GM19468 (cell line): ENCODE data around the gene TNS4.

Experiments
- ATAC-seq: cut with Tn5 transposase; IDR thresholded peaks from one replicate; pipeline ENCODE4 v1.9.1; 2021; ENCODE audit warnings: mild to moderate bottlenecking, moderate library complexity, moderate number of reproducible peaks; ENCODE audit not compliant: unreplicated experiment; ENCODE audit errors: extremely low read depth

The TNS4 gene

DNA sequence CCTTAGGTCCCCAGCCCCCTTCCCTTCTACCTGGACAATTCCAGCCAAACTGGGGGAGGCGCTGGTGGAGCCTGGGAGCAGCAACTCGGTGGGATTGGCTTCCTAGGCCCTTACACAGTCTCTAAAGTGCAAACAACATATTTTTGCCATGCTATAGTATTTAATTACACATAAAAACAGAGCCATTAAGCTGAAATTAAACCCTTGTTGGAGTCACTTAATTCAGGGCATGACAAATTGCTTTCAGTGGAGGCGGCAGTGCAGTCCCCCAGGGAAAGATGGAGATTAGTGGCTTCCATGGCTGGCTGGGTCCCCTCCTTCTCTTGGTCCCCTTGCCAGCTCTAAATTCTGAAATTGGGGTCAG, 40.8 kb downstream of the TNS4 start:
- no peak for ATAC-seq

- no peak for ATAC-seq
Observed at GRCh38 chr17:40459636-40460603, 41.5 kb downstream of the TNS4 start.

DNA sequence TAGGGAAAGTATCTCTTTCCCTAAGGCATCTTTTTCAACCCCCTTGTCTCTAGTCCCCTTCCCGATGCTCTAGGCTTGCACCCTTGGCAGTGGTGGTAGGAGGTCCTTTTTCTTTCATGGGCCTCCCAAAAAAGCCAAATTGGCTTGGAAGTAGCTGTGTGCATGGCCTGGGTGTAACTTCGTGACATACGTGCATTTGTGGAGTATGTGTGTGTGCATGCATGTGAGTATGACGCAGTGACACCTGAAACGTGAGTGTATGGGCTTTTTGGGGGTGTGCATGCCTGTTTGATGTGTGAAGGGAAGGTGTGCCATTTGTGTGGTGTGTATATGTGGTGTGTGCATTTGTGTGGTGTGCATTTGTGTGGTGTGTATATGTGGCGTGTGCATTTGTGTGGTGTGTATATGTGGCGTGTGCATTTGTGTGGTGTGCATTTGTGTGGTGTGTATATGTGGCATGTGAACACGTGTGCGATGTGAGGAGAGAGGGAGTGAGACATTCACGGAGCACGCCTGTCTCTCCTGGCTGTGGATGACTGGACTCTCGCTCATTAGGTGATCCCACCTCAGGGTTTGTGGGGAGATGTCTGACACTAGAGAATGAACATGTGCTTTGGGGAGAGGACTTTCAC, 42.5 kb downstream of the TNS4 start:
- ATAC-seq = no peak

GRCh38 chr17:40457964-40458791, 43.2 kb downstream of the TNS4 start:
- no peak for ATAC-seq

DNA sequence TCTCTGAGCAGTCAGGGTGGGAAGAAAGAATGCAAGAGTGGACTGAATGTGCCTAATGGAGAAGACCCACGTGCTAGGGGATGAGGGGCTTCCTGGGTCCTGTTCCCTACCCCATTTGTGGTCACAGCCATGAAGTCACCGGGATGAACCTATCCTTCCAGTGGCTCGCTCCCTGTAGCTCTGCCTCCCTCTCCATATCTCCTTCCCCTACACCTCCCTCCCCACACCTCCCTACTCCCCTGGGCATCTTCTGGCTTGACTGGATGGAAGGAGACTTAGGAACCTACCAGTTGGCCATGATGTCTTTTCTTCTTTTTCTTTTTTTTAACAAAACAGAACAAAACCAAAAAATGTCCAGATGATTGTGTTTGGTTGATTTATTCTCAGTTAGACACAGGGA, 44.1 kb downstream of the TNS4 start:
- no peak for ATAC-seq

DNA sequence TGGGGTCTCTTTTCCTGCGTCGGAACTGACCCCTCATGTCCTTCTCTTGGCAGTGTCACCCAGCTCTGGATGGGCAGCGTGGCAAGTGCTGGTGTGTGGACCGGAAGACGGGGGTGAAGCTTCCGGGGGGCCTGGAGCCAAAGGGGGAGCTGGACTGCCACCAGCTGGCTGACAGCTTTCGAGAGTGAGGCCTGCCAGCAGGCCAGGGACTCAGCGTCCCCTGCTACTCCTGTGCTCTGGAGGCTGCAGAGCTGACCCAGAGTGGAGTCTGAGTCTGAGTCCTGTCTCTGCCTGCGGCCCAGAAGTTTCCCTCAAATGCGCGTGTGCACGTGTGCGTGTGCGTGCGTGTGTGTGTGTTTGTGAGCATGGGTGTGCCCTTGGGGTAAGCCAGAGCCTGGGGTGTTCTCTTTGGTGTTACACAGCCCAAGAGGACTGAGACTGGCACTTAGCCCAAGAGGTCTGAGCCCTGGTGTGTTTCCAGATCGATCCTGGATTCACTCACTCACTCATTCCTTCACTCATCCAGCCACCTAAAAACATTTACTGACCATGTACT, 44.9 kb downstream of the TNS4 start:
- no peak for ATAC-seq

DNA sequence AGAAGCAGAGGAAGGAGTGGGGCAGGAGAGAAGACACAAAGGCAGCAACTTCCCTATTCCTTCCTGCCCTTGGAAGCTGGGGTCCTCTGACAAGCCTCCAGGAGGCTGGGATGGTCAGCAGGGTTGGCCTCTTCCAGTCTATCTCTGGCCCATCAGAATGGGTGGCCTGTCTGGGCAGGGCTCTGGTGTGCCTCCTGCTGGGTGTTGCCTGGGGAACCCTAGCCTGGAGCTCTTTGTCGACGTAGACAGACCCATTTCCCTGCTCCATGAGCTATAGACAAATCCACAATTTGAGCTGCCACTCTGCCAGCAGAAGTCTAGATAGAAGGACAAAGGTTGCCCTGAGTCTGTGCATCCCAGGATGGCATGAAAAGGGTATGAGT, 46.8 kb downstream of the TNS4 start:
- no peak for ATAC-seq

- no peak for ATAC-seq
Observed at GRCh38 chr17:40453881-40454612, 47.4 kb downstream of the TNS4 start.

DNA sequence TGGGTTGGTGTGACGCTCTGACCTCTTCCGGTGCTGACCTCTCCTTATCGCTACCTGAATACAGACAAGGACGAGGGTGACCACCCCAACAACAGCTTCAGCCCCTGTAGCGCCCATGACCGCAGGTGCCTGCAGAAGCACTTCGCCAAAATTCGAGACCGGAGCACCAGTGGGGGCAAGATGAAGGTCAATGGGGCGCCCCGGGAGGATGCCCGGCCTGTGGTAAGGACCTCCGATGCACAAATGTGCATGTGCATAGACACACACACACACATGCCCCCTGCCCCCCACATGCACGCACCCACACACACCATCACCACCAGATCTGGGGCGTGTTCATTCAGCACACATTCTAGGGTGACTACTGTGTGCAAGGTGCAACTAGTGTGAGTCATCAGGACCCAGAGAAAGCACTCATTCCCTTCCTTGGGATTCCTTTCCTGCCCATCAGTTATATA, 48.5 kb downstream of the TNS4 start:
- no peak for ATAC-seq

DNA sequence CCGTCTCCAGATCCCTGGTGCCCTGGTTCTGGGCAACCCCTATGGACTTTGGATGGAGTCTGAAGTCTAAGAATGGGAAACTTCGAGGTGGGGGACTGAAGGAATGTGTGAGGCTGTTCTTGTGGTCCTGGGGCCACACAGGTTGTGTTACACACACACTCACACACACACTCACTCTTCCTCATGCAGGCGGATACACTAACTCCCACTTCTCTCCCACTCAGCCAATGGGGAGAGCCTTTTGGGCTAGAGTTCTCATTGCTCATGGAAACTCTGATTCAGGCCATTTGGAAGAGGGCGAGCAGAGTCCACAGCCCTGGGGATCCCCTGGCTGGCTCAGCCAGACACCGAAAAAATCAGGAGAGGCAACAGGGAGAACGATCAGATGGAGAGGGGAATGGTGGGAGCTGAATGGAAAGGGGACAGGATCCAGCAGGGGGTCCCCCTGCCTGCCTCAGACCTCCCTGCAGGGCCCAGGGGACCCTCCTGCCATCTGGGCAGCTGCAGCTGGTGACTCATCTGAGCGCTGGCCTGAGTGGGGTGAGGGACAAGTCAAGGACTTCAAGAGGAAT, 49.1 kb downstream of the TNS4 start:
- no peak for ATAC-seq

- ATAC-seq = no peak
Observed at GRCh38 chr17:40451420-40451819, 50.0 kb downstream of the TNS4 start.

DNA sequence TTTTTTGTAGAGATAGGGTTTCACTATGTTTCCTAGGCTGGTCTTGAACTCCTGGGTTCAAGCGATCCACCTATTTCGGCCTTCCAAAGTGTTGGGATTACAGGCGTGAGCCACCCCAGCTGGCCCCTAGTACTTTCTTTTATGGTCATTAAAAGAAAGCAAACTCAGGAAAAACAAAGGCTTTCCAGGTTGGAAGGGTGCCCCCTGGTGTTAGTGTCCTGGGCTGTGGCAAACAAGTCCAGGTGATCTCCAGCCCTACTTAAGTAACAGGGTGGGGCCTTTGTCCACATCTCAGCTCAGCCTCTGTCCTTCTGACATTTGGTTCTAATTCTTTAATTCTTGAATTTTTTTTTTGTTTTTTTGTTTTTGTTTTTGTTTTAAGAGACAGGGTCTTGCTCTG, 51.2 kb downstream of the TNS4 start:
- ATAC-seq = no peak

DNA sequence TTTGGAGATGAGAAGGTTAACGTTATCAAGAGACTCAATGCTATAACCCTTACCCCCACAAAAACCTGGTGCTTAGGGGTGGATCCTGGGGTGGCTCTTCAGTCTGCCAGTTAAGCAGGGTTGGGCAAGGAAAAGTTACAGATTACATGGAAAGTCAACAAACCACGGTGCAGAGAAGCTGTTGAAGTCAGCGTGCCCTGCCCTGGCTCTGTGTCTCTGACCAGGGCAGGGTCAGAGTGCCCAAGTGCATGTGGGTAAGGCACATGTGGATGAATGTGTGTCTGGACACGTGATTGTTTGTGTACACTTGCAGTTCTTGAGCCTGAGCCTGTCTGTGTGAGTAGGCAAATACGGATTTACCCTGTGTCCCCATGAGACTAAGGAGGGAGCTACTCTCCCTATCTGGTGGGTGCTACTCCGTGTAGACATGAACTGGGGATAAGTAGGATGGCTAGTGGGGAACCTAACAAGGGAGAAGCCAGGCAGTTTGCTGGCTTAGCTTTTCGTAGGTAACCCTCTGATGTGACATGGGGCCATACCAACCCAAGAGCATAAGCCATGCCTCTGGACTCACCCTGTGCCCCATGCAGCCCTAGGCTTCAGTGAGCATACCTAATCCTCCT, 52.7 kb downstream of the TNS4 start:
- ATAC-seq = no peak

GRCh38 chr17:40448213-40448638, 53.2 kb downstream of the TNS4 start:
- ATAC-seq = no peak

- ATAC-seq = no peak
Observed at GRCh38 chr17:40447806-40448205, 53.6 kb downstream of the TNS4 start.

DNA sequence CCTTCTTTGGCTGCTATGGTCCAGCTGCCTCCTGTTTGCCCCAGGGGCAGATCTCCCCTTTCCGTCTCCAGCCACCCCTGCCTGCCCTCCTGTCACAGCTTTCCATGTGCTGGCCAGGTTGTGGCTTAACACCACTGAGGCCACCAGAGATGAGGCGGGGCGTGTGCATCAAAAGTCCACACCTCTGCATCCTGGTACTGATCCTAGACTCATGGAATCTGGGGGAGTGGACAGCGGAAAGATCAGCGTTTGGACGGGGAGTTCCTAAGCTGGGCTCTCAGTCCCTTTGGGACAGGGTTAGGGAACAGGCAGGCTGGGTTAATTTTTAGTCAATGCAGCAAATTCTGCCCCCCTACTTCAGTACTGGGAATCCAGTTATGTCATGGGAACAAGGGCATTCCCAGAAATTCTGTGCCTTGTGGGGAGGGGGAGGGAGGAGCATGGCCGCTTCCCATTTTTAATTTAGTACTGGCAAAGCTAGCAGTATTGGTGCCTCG, 54.2 kb downstream of the TNS4 start:
- no peak for ATAC-seq

DNA sequence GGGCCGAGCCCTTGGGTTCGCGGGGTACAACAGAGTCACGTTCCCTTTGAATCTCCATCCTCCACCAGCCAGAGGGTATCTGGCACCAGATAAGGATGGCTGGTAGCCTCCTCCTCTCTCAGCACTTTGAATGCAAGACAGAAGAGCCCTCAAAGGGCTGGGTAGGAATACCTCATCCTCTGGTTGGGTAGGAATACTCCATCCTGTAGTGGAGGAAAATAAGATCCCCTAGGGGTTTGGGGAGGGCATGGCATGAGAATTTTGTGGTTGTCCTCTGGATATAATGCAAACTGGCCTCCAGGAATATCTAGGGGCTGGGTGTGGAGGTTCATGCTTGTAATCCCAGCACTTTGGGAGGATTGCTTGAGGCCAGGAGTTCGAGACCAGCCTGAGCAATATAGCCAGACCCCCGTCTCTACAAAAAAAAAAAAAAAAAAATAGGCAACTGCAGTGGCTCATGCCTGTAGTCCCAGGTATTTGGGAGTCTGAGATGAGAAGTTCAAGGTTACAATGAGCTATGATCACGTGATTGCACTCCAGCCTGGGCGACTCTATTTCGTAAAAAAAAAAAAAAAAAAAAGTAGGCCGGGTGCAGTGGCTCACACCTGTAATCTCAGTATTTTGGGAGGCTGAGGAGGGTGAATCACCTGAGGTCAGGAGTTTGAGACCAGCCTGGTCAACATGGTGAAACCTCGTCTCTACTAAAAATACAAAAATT, 55.5 kb downstream of the TNS4 start:
- no peak for ATAC-seq
